Lung microvascular endothelial cell (primary cell): ENCODE results near the gene RBM43. TPM values are rescaled to one million over a fixed set of nuclear protein-coding genes. Genes with fewer than 3 reads are reported as not detected.

Experiments
- DNase-seq, 2 donors: peaks; one replicate each; pipeline versions ENCODE4 v3.0.0 to v3.0.0-alpha.2; 2010; ENCODE audit warnings: low read depth in 2 of 2
- total RNA-seq: library from RNA; depleted of rRNA; stranded (reverse); fragments of >200 nt; gene quantifications from 2 replicates; pipeline ENCODE4 v1.2.1, GENCODE V29; 2014

RBM43 gene
- total RNA-seq, 1 donor from 2014 or later, result 0.60 TPM

DNA sequence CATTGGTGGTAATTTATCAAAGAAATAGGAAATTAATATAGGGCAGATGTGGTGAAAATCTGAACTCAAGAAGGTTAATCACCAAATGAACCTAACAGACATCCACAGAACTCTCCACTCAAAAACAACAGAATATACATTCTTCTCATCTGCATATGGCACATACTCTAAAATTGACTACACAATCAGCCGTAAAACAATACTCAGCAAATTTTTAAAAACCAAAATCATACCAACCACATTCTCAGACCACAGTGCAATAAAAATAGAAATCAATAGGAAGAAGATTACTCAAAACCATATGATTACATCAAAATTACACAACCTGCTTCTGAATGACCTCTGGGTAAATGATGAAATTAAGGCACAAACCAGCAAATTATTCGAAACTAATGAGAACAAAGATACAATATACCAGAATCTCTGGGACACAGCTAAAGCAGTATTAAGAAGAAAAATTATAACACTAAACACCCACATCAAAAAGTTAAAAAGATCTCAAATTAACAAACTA lies 31.0 kb downstream of the RBM43 start:
- no peak for DNase-seq

DNA sequence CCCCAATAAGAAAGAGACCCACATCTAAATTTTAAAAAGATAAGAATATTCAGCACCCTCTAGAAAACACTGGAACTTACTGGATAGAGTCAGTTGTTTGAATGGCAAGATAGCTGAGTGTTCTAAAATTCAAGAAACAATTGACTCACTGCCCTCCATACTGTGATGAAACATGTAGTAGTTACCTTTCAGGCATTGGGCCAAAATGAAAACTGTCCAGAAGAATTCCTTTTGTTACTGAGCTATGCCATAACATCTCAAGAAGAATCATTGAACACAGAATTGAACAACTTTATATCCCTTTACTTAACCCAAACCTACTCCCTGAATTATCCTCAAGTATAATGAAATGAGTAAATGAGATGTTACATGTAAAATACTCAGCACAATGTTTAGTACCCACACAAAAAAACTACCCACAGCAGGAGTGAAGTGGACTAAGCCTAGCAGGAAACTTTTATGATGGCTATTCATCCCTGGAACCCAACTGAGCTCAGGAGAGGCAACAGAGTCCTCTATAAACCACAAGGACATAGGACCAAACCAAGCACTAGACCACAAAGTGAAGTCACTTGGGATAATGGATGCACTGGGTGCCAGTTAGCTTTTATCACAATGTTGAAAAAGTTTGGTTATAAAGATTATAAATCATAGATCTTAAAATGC lies 32.7 kb downstream of the RBM43 start:
- no peak for DNase-seq

DNA sequence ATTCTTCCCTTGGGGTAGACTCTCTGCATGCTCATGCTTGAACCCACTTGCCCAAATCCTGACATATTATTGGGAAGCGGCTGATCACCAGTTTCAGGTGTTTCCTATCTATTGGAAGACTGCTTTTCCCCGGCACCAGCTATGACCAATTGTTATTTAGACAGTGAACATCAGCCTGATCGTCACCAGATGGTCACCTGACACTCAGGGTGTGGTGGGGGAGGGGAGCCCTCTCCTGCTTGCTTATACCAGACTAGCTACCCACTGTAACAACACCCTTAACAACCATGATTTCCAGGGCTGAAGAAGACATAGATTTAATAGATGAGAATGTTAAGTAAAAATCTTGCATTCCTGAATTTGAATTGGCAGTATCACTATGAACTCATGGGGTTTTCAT lies 44.3 kb downstream of the RBM43 start:
- no peak for DNase-seq

DNA sequence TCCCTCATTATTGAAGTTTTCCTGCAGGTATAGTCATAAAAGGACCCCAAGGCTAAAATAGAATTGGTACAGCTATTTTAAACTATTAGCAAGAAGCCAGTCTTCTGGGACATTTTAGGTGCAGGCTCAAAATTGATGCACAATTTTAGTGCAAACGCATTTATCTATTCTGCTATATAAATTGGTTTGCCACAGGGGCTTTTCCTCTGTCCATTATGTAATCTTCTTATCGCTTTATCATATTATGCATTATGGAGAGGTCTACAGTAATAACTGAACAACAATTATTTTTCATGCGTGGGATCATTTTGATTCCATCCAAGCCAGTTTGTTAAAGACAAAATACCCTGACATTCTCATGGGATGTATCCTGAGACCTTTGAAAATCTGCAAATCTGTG lies 54.6 kb downstream of the RBM43 start:
- no peak for DNase-seq

DNA sequence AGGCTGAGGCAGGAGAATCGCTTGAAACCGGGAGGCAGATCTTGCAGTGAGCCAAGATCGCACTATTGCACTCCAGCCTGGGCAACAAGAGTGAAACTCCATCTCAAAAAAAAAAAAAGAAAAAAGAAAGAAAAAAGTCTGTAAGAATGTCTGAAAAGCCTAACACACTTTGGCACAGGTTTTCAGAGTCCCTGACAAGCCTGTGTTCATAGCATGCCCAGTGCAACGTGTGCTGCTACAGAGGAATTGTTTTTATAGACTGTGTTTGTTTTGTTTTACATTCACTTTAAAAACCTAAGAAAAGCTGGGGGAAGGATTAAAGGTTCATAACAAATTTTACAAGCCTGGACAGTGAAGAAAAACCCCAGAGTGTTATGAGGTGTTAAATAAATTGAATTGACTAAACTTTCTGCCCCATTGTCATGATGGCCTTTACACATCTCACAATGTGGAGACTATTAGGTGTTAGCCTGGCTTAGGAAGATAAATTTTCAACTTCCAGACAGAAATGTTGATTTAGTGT lies 55.2 kb downstream of the RBM43 start:
- DNase-seq, result no peak

DNA sequence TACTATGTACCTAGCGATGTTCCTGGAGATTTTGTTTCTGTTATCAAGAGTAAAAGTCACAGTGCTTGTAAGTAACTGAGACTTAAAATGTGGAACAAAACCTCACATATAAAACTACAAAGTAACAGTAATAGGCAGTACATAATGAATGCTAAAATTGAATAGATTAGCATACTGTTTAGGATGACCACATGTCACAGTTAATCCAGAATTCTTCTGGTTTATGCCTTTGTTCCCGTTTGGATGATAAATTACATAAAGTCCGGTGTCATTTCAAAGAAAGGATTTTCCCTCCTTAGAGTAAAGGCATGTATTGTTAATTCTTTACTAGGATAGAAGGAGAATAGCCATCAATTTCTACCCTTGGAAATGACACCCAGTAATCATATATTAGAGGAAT lies 56.1 kb downstream of the RBM43 start:
- DNase-seq, result no peak

DNA sequence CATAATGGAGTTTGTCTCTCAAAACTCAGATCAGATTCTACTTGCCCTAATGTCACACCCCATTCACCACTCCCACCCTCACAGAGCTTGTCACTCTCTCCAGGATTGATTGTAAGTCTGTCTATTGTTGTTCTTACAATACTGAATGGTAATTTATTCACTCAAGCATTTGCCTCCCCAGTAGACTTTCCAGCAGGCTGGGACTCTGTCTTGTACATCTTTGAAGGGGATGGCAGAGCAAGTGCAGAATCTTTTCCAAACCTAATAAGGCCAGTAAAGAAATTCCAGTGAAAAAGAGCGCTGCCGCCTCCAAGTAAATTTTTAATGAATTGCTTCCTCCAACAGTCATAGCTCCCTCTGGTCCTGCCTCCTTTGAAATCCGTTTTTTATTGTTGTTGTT lies 56.9 kb downstream of the RBM43 start:
- DNase-seq, result no peak

DNA sequence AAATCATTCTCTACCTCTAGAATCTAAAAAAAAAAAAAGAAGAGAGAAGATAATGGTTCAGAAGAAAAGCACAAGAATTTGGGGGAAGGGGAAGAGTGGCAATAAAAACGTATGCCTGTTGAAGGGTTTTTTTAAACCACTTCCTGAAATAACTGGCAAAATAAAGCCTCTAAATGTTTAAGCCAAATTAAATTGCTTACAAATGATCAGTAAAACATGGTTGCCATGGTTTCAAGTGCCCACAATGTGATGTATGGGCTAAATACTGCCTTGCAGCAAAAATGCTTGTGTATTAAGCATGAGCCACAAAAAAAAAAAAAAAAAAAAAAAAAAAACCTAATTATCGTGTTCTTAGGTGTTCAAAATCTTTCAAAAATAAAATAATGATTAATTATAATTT lies 60.8 kb downstream of the RBM43 start:
- no peak for DNase-seq

DNA sequence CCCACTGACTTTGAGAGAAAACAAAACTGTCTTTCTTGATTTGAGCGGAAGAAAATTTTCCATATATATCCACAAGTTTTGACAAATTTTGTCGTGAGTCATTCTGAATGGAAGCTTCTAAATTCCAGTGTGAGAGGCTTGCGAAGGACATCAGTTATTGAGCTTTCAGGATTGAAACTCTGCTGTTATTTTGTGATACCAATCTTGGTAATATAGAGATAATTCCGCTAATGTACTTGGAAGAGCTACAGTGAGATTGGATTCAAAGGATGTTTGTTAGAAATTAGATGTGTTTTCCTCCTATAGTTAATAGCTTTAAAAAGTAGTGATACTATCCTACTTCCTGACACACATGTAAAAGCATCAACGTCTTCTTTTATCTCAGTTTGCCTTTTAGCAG lies 61.4 kb downstream of the RBM43 start:
- DNase-seq, result no peak

DNA sequence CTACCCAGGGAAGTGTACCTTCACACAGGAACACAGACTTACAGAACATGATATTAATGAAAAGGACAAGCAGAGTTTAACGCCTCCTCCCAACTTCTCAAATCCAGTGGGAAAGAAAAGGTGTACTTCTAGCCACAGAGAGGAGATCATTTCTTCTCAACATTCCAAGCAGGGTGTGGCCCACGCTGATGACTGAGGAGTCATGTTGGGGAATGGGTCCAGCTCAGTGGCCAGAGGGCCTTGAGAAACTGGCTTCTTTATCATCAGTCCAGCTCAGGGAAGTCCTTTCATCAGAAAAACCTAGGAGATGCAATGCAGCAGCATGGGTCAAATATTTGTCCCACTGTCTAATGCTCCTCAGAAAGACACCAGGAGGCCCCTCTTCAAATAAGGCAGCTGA lies 63.0 kb downstream of the RBM43 start:
- no peak for DNase-seq

Other genes with a start within 250 kb of the RBM43 start
- gene NMI, start 27.8 kb upstream of the RBM43 start, total RNA-seq, result 8.9 and 10.3 TPM in 2 replicates
- under 0.01 and 0.22 TPM in 2 replicates for gene TNFAIP6, start 95.7 kb upstream of the RBM43 start, total RNA-seq
- 17.9 and 24.8 TPM in 2 replicates for gene RIF1, start 148.0 kb upstream of the RBM43 start, total RNA-seq